GM12891 (cell line): ENCODE data around the gene TWF1.

ENCODE experiments used
- POLR2A ChIP-seq: IDR thresholded peaks from 2 replicates; pipeline ENCODE4 v1.6.1; 2011; ENCODE audit warnings: low read depth, low read length, control low read depth
- POLR2AphosphoS5 ChIP-seq: IDR thresholded peaks from 2 replicates; pipeline ENCODE4 v1.6.1; 2011; ENCODE audit warnings: low read depth, low read length, control low read depth
- SPI1 ChIP-seq: IDR thresholded peaks from 2 replicates; pipeline ENCODE4 v1.6.1; 2011; ENCODE audit warnings: low read depth, low read length, control low read depth
- TAF1 ChIP-seq: IDR thresholded peaks from 2 replicates; pipeline ENCODE4 v1.6.1; 2011; ENCODE audit warnings: low read depth, low read length, control low read depth

DNA sequence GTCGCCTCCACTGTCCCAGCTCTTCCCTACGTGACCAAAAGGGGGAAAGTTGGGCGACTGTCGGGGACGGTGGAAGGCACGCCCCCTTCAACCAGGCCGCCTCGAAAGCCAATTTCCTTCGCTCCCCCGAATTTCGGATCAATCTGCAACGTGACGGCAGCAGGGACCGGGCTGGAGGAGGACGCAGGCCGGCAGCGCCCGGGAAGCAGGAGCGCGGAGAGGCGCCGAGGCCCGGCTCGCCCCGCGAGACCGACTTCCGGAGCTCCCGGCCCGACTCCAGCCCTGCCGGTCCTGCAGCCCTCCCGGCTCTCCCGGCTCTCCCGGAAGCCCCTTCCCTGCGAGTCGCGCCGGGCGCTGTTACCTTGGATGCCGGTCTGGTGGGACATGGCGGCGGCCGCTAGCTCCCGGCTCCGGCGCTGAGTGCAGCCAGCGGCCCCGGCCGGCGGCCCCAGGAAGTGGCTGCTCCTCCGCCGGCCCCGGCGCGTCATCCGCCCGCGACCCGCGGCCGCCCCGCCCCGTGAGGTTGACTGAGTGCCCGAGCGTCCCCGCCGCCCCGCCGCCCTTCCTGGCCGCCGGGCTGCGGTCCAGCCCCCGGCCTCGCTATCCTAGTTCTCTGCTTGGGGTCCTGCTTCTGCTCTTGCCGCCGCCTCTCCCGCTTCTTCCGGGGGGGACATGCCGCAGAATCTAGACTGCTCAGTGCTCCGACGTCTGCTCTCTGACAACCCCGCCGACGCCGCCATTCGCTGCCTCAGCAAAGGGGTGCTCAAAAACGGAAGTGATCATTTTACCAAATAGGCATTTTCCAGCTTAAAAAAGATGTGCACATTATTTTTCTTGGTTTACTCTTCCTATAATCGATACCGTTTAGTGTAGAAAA, at the start of gene TWF1:
- peak; percentile 77 for TF ChIP-seq TAF1
- peak; percentile 89 for TF ChIP-seq SPI1
- TF ChIP-seq POLR2A = peak; percentile 81
- peak; percentile 75 for TF ChIP-seq POLR2AphosphoS5
